ENCODE results near the gene NLRP6.
"Not testable (repeated sequence)": the region's sequence is repeated elsewhere in the genome, so short reads cannot be mapped to it uniquely, and the experiment has no call there.

NLRP6 gene

DNA sequence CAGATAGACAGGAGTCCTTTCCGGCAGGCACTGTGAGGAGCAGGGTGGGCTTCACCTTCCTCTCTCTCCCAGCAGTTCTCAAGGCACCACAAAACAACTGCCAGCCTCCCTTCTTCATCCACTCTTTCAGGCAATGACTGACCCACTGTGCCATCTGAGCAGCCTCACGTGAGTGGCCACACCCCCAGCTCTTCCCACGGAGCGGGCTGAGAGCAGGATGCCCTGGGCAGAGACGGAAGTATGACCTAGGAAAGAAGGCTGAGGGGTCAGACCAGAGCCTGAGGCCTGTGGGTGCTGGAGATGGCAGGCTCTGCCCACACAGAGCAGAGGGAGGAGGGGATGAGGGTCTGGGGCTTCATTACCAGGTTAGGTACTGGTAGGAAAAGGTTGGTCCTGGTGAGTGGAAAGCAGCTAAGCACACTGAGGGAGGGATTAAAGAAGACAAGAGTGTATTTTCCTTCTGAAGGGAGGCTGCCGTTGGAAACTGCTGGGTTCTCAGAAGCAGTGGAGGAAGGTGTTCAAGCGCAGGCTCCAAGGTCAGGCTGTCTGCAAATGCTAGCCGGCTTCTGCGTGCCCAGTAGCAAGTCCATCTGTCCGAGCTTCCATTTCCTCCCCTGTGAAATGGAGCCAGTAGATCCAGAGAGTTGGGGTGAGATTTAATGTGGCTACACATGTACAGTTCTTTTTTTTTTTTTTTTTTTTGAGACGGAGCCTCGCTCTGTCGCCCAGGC lies 4.6 kb downstream of the NLRP6 start:
- no peak for DNase-seq

DNA sequence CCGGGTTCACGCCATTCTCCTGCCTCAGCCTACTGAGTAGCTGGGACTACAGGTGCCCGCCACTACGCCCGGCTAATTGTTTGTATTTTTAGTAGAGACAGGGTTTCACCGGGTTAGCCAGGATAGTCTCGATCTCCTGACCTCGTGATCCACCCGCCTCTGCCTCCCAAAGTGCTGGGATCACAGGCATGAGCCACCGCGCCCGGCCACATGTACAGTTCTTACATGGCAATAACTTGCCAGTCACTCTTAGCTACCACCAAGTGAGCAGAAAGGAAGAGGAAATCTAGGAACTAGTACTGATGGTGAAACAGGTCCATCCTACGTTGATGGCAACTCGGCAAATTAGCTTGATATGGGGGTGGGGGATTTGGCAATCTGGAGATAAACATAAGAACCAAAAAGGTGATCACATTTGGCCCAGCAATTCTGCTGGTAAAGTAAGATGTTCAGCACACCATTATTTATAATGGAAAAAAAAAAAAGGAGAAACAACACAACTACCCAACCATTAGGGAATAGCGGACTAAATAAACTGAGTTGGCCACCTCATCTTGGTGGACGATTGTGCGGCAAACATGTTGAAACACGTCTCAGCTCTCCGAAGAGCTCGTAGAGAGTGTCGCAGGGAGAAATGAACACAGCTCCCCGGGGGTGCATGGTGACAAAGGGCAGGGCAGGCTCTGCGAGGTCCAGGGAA lies 5.3 kb downstream of the NLRP6 start:
- no peak for DNase-seq

DNA sequence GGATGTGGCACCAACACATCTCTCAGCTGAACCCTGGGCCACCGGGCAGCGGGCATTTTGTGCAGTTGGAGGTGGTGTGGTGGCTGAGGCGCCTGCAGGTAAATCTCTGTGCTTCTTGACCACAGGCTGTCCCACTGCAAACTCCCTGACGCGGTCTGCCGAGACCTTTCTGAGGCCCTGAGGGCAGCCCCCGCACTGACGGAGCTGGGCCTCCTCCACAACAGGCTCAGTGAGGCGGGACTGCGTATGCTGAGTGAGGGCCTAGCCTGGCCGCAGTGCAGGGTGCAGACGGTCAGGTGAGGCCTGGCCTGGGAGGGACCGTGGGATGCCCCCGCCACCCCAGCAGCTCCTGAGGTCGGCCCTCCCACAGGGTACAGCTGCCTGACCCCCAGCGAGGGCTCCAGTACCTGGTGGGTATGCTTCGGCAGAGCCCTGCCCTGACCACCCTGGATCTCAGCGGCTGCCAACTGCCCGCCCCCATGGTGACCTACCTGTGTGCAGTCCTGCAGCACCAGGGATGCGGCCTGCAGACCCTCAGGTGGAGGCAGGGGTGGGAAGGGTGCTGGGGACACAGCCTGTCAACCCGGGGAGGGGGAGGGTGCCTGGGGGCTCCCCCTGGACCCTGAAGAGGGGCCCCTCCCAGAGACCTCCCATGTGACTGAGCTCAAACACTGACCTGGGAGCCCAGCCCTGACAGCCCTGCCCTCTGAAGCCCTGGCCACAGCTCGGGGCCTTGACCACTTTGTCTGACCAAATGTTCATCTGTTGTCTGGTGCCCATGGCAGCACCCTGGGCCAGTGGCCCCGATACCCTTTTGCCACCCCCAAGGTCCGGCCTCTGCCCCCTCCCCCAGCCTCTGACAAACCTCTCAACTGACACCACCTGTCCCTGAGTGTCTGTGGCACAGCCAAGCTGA lies 6.2 kb downstream of the NLRP6 start:
- DNase-seq = no peak

DNA sequence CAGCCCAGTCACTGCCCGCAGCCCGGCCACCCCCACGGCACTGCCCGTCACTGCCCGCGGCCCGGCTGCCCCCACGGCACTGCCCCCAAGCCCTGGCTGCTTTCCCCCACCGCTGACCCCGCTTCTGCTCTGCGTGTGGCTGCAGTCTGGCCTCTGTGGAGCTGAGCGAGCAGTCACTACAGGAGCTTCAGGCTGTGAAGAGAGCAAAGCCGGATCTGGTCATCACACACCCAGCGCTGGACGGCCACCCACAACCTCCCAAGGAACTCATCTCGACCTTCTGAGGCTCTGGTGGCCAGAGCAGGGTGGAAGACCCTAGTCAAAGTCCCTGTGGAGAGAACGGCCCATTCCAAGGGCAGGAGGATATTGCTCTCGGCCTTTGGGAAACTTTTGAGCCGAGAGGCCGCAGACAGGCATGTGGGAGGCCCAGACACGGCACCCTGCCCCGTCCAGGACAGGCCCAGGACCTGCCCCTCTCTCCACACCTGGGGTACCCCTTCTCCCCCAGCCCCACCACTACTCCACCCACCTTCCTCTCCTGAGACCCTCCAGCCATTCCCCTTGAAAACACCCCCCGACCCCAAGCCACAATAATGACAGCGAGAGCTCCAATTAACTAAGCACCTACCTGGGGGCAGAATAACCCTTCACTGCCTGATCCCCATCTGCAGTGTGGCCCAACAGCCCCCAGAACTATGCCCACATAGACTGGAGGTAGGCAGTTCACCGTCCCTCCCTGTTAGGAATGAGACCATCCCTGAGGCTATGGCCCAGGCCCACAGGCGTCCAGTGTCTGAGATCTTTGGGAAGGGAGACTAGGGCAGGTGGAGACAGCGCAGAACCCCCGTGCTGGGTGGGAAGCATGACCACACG lies 7.0 kb downstream of the NLRP6 start:
- DNase-seq = no peak

- DNase-seq = no peak
These were observed 7.7 kb downstream of the NLRP6 start for GRCh38 chr11:285894-286220.

DNA sequence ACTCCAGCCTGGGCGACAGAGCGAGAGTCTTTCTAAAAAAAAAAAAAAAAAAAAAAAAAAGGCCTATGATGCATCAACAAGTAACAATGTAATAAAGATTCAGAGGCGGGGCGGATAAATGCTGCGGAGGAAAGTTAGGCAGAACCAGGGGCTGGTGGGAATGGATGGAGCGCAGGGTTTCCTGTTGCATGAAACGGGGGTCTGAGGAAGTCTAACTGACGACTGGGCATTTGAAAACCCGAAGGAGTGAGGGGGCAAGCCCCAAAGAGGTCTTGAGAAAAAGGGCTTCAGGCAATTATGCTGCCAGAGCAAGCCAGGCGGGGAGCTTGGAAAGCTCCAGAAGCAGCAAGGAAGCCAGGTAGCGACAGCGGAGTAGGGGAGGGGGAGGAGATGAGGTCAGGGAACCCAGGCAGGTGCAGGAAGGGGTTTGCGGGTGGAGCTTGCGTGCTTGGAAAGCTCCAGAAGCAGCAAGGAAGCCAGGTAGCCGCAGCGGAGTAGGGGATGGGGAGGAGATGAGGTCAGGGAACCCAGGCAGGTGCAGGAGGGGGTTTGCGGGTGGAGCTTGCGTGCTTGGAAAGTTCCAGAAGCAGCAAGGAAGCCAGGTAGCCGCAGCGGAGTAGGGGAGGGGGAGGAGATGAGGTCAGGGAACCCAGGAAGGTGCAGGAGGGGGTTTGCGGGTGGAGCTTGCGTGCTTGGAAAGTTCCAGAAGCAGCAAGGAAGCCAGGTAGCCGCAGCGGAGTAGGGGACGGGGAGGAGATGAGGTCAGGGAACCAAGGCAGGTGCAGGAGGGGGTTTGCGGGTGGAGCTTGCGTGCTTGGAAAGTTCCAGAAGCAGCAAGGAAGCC lies 9.0 kb downstream of the NLRP6 start:
- DNase-seq = not testable (repeated sequence)

DNA sequence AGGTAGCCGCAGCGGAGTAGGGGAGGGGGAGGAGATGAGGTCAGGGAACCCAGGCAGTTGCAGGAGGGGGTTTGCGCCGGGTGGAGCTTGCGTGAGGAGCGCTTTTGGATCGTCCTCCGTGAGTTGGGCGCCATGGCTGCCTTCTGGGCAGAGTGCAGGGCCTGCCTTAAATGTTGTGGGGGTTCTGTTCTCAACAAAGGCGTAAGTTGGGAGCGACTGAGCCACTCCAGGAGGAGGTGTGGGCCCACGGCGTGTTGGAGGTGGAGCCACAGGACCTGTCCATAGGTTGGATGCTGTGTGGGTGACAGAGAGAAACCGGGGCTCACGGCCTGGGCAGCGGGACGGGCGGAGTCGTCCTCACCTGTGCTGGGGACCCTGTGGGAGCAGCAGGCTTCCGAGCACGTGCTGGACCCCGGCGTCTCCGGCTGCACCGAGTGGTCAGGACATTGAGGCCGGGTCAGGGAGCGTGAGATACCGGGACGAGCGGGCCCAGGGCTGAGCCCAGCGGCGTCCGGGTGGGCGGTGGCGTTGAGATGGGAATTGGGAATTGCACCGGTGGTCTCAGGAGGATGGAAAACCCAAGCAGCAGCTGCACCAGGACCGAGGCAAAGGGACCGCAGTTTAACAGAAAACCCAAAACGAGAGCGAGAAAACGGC lies 9.7 kb downstream of the NLRP6 start:
- DNase-seq = no peak

DNA sequence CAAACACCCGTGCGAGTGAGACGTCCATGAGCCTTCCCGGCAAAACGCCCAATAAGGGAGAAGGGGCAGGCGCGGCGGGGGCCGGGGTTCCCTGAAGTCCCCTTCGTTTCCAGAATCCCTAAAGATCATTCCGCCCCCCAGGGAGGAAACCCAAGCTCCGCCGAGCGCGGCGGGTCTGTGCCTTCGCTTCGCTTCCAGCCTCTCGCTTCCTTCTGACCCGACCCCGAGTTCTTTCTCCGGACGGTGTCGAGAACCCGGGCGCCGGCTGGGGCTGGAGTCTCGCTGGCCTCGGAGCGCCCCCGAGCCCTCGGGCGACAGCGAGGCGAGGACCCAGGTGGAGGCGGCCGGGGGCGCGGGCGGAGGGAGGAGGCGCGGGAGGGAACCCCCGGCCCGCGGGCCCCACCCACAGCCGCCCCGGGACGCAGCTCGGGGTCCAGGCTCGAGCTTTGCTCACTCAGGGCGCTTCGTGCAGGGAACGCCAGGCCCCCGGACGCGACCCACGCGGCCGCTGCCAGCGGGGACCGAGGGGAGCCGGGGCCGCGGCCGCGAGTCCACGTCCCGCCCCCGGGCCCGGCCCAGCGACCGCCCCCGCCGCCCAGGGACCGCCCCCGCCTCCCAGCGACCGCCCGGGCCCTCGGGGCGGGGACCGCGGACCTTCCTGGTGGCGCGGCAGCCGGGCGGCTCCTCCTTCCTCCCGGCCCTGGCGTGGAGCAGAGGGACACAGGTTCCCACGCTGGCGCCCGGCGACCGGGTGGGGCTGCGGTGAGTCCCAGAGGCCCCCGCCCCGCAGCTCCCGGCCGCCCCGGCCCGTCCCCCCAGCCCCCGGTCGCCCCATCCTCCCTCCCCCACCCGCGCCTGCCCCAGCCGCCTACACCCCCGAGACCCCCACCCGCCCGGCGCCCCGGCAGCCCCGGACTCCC lies 10.5 kb downstream of the NLRP6 start, which contains the start of gene PGGHG:
Gene PGGHG (plus strand): TSS at position 649 of the 920 bp plus-strand sequence. CDS start 691 bp downstream, outside the sequence.
- DNase-seq = peak; percentile 65

GRCh38 chr11:289398-289711 lies 11.1 kb downstream of the NLRP6 start:
- DNase-seq = no peak

DNA sequence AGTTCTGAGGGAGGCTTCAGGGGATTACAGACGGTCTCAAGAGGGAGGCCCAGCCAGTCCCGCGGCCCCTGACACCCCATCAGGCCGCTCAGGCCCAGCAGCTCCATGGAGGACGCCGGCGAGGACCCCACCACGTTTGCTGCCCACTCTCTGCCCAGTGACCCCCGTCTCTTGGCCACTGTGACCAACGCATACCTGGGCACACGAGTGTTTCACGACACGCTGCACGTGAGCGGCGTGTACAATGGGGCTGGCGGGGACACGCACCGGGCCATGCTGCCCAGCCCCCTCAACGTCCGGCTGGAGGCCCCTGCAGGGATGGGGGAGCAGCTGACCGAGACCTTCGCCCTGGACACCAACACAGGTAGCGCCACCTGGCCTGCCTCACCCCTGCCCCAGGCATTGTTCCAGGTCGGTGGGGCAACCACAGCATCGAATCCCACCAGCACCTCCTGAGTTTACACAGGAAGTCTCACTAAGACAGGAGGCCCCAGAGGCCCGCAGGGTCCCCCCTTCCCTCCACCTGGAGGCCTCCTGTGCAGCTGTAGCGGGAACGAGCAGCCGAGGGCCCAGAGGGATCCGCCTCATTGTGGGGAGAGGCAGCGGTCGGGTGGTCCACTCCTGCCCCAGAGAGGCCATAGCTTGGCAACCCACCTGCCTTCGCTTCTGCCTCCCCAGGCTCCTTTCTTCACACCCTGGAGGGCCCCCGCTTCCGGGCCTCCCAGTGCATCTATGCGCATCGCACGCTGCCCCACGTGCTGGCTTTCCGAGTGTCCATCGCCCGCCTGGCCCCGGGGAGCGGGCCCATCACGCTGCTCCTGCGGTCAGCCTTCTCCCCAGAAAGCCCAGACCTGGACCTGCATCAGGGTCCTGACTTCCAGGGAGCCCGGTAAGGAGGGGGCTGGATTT lies 11.8 kb downstream of the NLRP6 start:
- DNase-seq = no peak

- no peak for DNase-seq
These were observed 12.5 kb downstream of the NLRP6 start for GRCh38 chr11:290621-291231.

- no peak for DNase-seq
These were observed 13.3 kb downstream of the NLRP6 start for GRCh38 chr11:291281-292210.

DNA sequence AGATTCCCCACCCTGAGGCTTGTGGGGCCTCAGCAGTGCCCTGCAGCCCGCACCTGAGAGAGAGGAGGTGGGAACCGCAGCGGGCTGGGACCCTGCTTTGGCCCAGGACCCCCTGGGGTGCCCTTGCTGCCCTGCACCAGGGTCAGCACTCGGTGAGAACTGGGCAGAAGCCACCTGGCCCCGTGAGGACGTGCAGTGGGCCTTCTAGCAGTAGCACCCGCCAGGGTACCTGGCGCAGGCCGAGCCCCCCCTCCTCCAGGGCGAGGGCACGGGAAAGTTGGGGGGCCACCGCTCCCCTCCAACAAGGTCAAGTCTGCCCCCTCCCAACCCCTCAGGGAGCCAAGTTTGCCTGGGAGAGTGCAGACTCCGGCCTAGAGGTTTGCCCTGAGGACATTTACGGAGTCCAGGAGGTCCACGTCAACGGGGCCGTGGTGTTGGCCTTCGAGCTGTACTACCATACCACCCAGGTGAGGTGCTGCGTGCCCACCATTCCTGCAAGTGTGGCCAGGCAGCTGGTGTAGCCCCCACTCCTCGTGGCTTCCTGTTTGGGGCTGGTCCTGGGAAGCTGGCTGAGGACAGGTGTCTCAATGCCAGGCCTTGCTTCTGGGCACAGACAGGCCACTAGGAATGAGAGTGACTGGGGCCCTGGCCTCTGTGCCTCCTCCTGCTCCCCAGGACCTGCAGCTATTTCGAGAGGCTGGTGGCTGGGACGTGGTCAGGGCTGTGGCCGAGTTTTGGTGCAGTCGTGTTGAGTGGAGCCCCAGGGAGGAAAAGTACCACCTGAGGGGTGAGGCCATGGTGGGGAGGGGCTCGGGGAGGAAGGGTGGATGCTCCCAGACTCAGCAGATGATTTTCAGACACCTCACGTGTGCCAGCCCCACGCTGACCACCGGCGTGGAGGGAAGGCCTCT lies 14.3 kb downstream of the NLRP6 start:
- DNase-seq = no peak

DNA sequence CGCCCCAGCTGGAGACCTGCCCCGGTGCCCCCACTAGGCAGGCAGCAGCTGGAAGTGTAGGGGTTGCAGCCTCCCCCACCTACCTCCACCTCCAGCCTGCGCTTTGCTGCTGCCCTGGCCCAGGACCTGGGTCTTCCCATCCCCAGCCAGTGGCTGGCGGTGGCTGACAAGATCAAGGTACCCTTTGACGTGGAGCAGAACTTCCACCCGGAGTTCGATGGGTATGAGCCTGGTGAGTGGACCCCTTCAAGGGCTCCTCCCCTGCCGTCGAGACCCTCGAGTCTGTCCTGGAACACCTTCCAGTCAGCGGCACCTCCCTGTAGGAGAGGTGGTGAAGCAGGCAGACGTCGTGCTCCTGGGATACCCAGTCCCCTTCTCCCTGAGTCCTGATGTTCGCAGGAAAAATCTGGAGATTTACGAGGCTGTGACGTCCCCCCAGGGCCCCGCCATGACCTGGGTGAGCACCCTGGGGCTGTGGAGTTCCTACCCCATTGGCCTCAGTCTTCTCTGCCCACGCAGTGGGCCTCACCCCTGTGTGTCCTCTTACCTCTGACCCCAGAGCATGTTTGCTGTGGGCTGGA lies 15.2 kb downstream of the NLRP6 start:
- no peak for DNase-seq

GRCh38 chr11:293852-294661 lies 15.8 kb downstream of the NLRP6 start:
- DNase-seq = no peak
